ENCODE measurements around the gene APOE. TPM values are rescaled to one million over a fixed set of nuclear protein-coding genes. Genes with fewer than 3 reads are reported as not detected.

The APOE gene
- total RNA-seq, 3 donors from 2014 or later = 32.7 to 74.6 (median 46.2) TPM

- TF ChIP-seq CTCF (IDR thresholded peaks at IDR 0.05) = no peak
- intact Hi-C loops (cut with DNase I, micrococcal nuclease) = no loop called here
- Histone ChIP-seq H3K4me1 (ENCODE audit: low read depth) (peaks cover 6% of the 10 kb centered on the region), H3K36me3 (ENCODE audit: low read depth) (no peaks in the 10 kb centered on the region), H3K4me3 (no peak overlapping the region), H3K9me3 (no peaks in the 10 kb centered on the region)
- ATAC-seq (no peak), DNase-seq (peak in 1 of 3 donors; percentile 33)
Observed at GRCh38 chr19:44903216-44903601, 2.4 kb upstream of the APOE start.

- peak; percentile 99 for TF ChIP-seq CTCF (IDR thresholded peaks at IDR 0.05)
- Histone ChIP-seq H3K36me3 (ENCODE audit: low read depth) (no peaks in the 10 kb centered on the region), H3K4me3 (no peak overlapping the region), H3K9me3 (no peaks in the 10 kb centered on the region), H3K4me1 (ENCODE audit: low read depth) (peaks cover 6% of the 10 kb centered on the region)
- DNase-seq (peak; percentile 71 to 86 (median 85)), ATAC-seq (peak; percentile 82)
- intact Hi-C loops (cut with DNase I, micrococcal nuclease) = no loop called here
Observed at GRCh38 chr19:44903602-44904425, 1.8 kb upstream of the APOE start.

- DNase-seq (no peak), ATAC-seq (no peak)
- peaks cover 6% of the 10 kb centered on the region for H3K4me1 ChIP-seq (ENCODE audit: low read depth)
- no peak for TF ChIP-seq CTCF (IDR thresholded peaks at IDR 0.05)
- no peak overlapping the region for H3K4me3 ChIP-seq
- intact Hi-C loops (cut with DNase I, micrococcal nuclease) = no loop called here
- no peaks in the 10 kb centered on the region for H3K9me3 ChIP-seq
- no peaks in the 10 kb centered on the region for H3K36me3 ChIP-seq (ENCODE audit: low read depth)
Observed at GRCh38 chr19:44904426-44904994, 1.1 kb upstream of the APOE start.

GRCh38 chr19:44907613-44908012 is 2.0 kb downstream of the APOE start:
- TF ChIP-seq CTCF (IDR thresholded peaks at IDR 0.05) = no peak
- ATAC-seq (no peak), DNase-seq (no peak)
- Histone ChIP-seq H3K4me3 (no peak overlapping the region), H3K36me3 (ENCODE audit: low read depth) (no peaks in the 10 kb centered on the region), H3K9me3 (no peaks in the 10 kb centered on the region), H3K4me1 (ENCODE audit: low read depth) (peaks cover 6% of the 10 kb centered on the region)
- intact Hi-C loops (cut with DNase I, micrococcal nuclease) = loop anchor here in 1 of 2 donors (5.0 kb wide), 1 partner anchor 45 kb away; no protein-coding TSS in a partner anchor

GRCh38 chr19:44908074-44908835 is 2.7 kb downstream of the APOE start:
- no peaks in the 10 kb centered on the region for H3K9me3 ChIP-seq
- H3K4me3 ChIP-seq = no peak overlapping the region
- peaks cover 6% of the 10 kb centered on the region for H3K4me1 ChIP-seq (ENCODE audit: low read depth)
- intact Hi-C loops (cut with DNase I, micrococcal nuclease) = loop anchor here in 1 of 2 donors (5.0 kb wide), 1 partner anchor 44 kb away; no protein-coding TSS in a partner anchor
- TF ChIP-seq CTCF (IDR thresholded peaks at IDR 0.05) = no peak
- DNase-seq = no peak
- H3K36me3 ChIP-seq (ENCODE audit: low read depth) = no peaks in the 10 kb centered on the region
- ATAC-seq = no peak

Data from mucosa of descending colon (tissue), 3 donors.